Measurements from ENCODE around the gene COL15A1.

Gene COL15A1

GRCh38 chr9:98943682-98944056 is at the start of gene COL15A1:
Gene COL15A1 (plus strand): TSS chr9:98943907. CDS start chr9:98944062, 155 bp downstream.
- Histone ChIP-seq H3K79me2 (ENCODE audit: low read length) (no peaks in the 10 kb centered on the region), H3K27me3 (ENCODE audit: low read depth, low read length) (peaks cover 11% of the 10 kb centered on the region), H3K9ac (ENCODE audit: low read length) (no peak within 1 kb of the TSS), H3K4me3 (ENCODE audit: low read length) (no peak within 1 kb of the TSS), H3K27ac (ENCODE audit: low read length) (no peak within 1 kb of the TSS), H3K4me1 (ENCODE audit: low read length) (no peaks in the 10 kb centered on the region), H2AFZ (ENCODE audit: low read depth, low read length) (no peak within 1 kb of the TSS), H3K36me3 (replicated peaks; ENCODE audit: low read depth, low read length) (no peaks in the 10 kb centered on the region), H3K9me3 (ENCODE audit: insufficient read depth, low read length) (no peaks in the 10 kb centered on the region), H4K20me1 (ENCODE audit: insufficient read depth, low read length) (no peaks in the 10 kb centered on the region), H3K4me2 (ENCODE audit: low read length) (no peak within 1 kb of the TSS)
- TF ChIP-seq EZH2phosphoT487 (IDR thresholded peaks at IDR 0.05; ENCODE audit: low read depth) (no peak), CTCF (IDR thresholded peaks at IDR 0.05; ENCODE audit: low read depth, low read length) (no peak)

- H3K36me3 ChIP-seq (replicated peaks; ENCODE audit: low read depth, low read length): no peaks in the 10 kb centered on the region
- TF ChIP-seq EZH2phosphoT487 (IDR thresholded peaks at IDR 0.05; ENCODE audit: low read depth): no peak
- H2AFZ ChIP-seq (ENCODE audit: low read depth, low read length): no peak overlapping the region
- no peaks in the 10 kb centered on the region for H4K20me1 ChIP-seq (ENCODE audit: insufficient read depth, low read length)
- H3K4me3 ChIP-seq (ENCODE audit: low read length): no peak overlapping the region
- H3K79me2 ChIP-seq (ENCODE audit: low read length): no peaks in the 10 kb centered on the region
- H3K4me1 ChIP-seq (ENCODE audit: low read length): no peaks in the 10 kb centered on the region
- no peaks in the 10 kb centered on the region for H3K9me3 ChIP-seq (ENCODE audit: insufficient read depth, low read length)
- no peak overlapping the region for H3K9ac ChIP-seq (ENCODE audit: low read length)
- peaks cover 31% of the 10 kb centered on the region for H3K27me3 ChIP-seq (ENCODE audit: low read depth, low read length)
- no peak overlapping the region for H3K4me2 ChIP-seq (ENCODE audit: low read length)
- H3K27ac ChIP-seq (ENCODE audit: low read length): no peak overlapping the region
Measured at GRCh38 chr9:98894171-98894570, 49.5 kb upstream of the COL15A1 start.

GRCh38 chr9:98894761-98895160 is 48.9 kb upstream of the COL15A1 start:
- no peaks in the 10 kb centered on the region for H4K20me1 ChIP-seq (ENCODE audit: insufficient read depth, low read length)
- H3K27me3 ChIP-seq (ENCODE audit: low read depth, low read length): peaks cover 37% of the 10 kb centered on the region
- H3K79me2 ChIP-seq (ENCODE audit: low read length): no peaks in the 10 kb centered on the region
- H3K4me1 ChIP-seq (ENCODE audit: low read length): no peaks in the 10 kb centered on the region
- H3K9me3 ChIP-seq (ENCODE audit: insufficient read depth, low read length): no peaks in the 10 kb centered on the region
- no peak for TF ChIP-seq EZH2phosphoT487 (IDR thresholded peaks at IDR 0.05; ENCODE audit: low read depth)
- TF ChIP-seq CTCF (IDR thresholded peaks at IDR 0.05; ENCODE audit: low read depth, low read length): no peak
- no peak overlapping the region for H3K4me2 ChIP-seq (ENCODE audit: low read length)
- H3K36me3 ChIP-seq (replicated peaks; ENCODE audit: low read depth, low read length): no peaks in the 10 kb centered on the region
- H2AFZ ChIP-seq (ENCODE audit: low read depth, low read length): no peak overlapping the region
- no peak overlapping the region for H3K9ac ChIP-seq (ENCODE audit: low read length)
- H3K4me3 ChIP-seq (ENCODE audit: low read length): no peak overlapping the region
- no peak overlapping the region for H3K27ac ChIP-seq (ENCODE audit: low read length)

GRCh38 chr9:98896632-98897031 is 47.1 kb upstream of the COL15A1 start:
- H3K9ac ChIP-seq (ENCODE audit: low read length): no peak overlapping the region
- H3K4me3 ChIP-seq (ENCODE audit: low read length): no peak overlapping the region
- no peaks in the 10 kb centered on the region for H3K9me3 ChIP-seq (ENCODE audit: insufficient read depth, low read length)
- no peaks in the 10 kb centered on the region for H4K20me1 ChIP-seq (ENCODE audit: insufficient read depth, low read length)
- no peaks in the 10 kb centered on the region for H3K79me2 ChIP-seq (ENCODE audit: low read length)
- no peak overlapping the region for H3K27ac ChIP-seq (ENCODE audit: low read length)
- TF ChIP-seq CTCF (IDR thresholded peaks at IDR 0.05; ENCODE audit: low read depth, low read length) (no peak), EZH2phosphoT487 (IDR thresholded peaks at IDR 0.05; ENCODE audit: low read depth) (no peak)
- no peak overlapping the region for H3K4me2 ChIP-seq (ENCODE audit: low read length)
- H3K4me1 ChIP-seq (ENCODE audit: low read length): no peaks in the 10 kb centered on the region
- peaks cover 37% of the 10 kb centered on the region for H3K27me3 ChIP-seq (ENCODE audit: low read depth, low read length)
- no peaks in the 10 kb centered on the region for H3K36me3 ChIP-seq (replicated peaks; ENCODE audit: low read depth, low read length)
- no peak overlapping the region for H2AFZ ChIP-seq (ENCODE audit: low read depth, low read length)

GRCh38 chr9:98897745-98898144 is 46.0 kb upstream of the COL15A1 start:
- Histone ChIP-seq H3K36me3 (replicated peaks; ENCODE audit: low read depth, low read length) (no peaks in the 10 kb centered on the region), H3K4me1 (ENCODE audit: low read length) (no peaks in the 10 kb centered on the region), H3K79me2 (ENCODE audit: low read length) (no peaks in the 10 kb centered on the region), H3K9me3 (ENCODE audit: insufficient read depth, low read length) (no peaks in the 10 kb centered on the region), H3K27me3 (ENCODE audit: low read depth, low read length) (peaks cover 31% of the 10 kb centered on the region), H3K4me3 (ENCODE audit: low read length) (no peak overlapping the region), H3K4me2 (ENCODE audit: low read length) (no peak overlapping the region), H3K27ac (ENCODE audit: low read length) (no peak overlapping the region), H2AFZ (ENCODE audit: low read depth, low read length) (no peak overlapping the region), H4K20me1 (ENCODE audit: insufficient read depth, low read length) (no peaks in the 10 kb centered on the region), H3K9ac (ENCODE audit: low read length) (no peak overlapping the region)
- no peak for TF ChIP-seq CTCF (IDR thresholded peaks at IDR 0.05; ENCODE audit: low read depth, low read length)
- TF ChIP-seq EZH2phosphoT487 (IDR thresholded peaks at IDR 0.05; ENCODE audit: low read depth): no peak
